T follicular helper cell (primary cell): ENCODE measurements around the gene CNN2.
A peak's percentile ranks its signal among the peaks of the same experiment; 100 is the strongest.

Experiments
- DNase-seq: peaks from one replicate; pipeline ENCODE4 v3.0.0-alpha.2; 2020; ENCODE audit warnings: low read depth

The CNN2 gene

GRCh38 chr19:1026783-1027649 lies 608 bp downstream of the CNN2 start:
- DNase-seq, result no peak

- no peak for DNase-seq
These were observed 1.2 kb downstream of the CNN2 start for GRCh38 chr19:1027650-1028061.

GRCh38 chr19:1028062-1028926 lies 1.9 kb downstream of the CNN2 start:
- peak; percentile 48 for DNase-seq

GRCh38 chr19:1032264-1032867 lies 6.0 kb downstream of the CNN2 start:
- no peak for DNase-seq

GRCh38 chr19:1035998-1036621 lies 9.7 kb downstream of the CNN2 start:
- no peak for DNase-seq

GRCh38 chr19:1037621-1038064 lies 11.2 kb downstream of the CNN2 start:
- DNase-seq, result no peak

- DNase-seq, result no peak
These were observed 12.7 kb downstream of the CNN2 start for GRCh38 chr19:1038978-1039645.

GRCh38 chr19:1039646-1040475 lies 13.5 kb downstream of the CNN2 start, which contains the start of gene ABCA7:
Gene ABCA7, plus strand, starts transcription at chr19:1040107. Its CDS starts 1,255 bp downstream, at chr19:1041362.
- DNase-seq, result peak; percentile 99

GRCh38 chr19:1040476-1041271 lies 14.3 kb downstream of the CNN2 start:
- DNase-seq, result peak; percentile 89

GRCh38 chr19:1041272-1041834 lies 14.9 kb downstream of the CNN2 start:
- no peak for DNase-seq

- no peak for DNase-seq
These were observed 15.7 kb downstream of the CNN2 start for GRCh38 chr19:1041835-1042685.

- no peak for DNase-seq
These were observed 16.5 kb downstream of the CNN2 start for GRCh38 chr19:1042689-1043511.

GRCh38 chr19:1045247-1045603 lies 18.8 kb downstream of the CNN2 start:
- peak; percentile 67 for DNase-seq

GRCh38 chr19:1046117-1046626 lies 19.8 kb downstream of the CNN2 start:
- no peak for DNase-seq

- no peak for DNase-seq
These were observed 20.7 kb downstream of the CNN2 start for GRCh38 chr19:1046836-1047695.

GRCh38 chr19:1047696-1048147 lies 21.3 kb downstream of the CNN2 start:
- no peak for DNase-seq
